ENCODE results near the gene KLK12.
A peak's percentile ranks its signal among the peaks of the same experiment; 100 is the strongest.
"Not testable (repeated sequence)": the region's sequence is repeated elsewhere in the genome, so short reads cannot be mapped to it uniquely, and the experiment has no call there.

Gene KLK12

DNA sequence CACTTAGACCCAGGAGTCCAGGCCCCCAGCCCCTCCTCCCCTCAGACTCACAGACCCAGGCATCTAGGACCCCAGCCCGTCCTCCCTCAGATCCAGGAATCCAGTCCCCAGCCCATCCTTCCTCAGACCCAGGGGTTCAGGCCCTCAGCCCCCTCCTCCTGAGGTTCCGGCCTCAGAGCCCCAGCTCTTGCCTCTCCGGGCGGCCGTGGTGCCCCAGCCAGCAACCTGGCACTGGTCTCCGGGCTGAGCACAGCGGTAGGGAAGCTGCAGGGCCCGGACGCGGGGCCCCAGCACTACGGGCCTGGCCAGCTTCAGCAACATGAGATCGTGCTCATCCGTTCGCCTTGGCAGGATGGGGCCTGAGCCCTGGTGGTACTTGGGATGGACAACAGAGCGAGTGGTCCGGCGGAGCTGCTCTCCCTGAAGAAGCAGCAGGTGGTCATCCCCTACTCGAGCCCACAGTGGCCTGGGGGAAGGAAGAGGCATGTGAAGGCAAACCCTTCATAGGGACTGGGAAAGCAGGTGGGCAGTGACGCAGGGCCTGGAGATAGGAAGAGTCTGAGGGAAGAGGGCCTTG, 19.0 kb downstream of the KLK12 start:
- no peak for DNase-seq (ENCODE audit: low spot score)

- no peak for DNase-seq (ENCODE audit: low spot score)
Measured at GRCh38 chr19:51014242-51014641, 20.6 kb downstream of the KLK12 start.

GRCh38 chr19:51012661-51013190, 22.1 kb downstream of the KLK12 start:
- no peak for DNase-seq (ENCODE audit: low spot score)

GRCh38 chr19:51010066-51010795, 24.6 kb downstream of the KLK12 start:
- no peak for DNase-seq (ENCODE audit: low spot score)

DNA sequence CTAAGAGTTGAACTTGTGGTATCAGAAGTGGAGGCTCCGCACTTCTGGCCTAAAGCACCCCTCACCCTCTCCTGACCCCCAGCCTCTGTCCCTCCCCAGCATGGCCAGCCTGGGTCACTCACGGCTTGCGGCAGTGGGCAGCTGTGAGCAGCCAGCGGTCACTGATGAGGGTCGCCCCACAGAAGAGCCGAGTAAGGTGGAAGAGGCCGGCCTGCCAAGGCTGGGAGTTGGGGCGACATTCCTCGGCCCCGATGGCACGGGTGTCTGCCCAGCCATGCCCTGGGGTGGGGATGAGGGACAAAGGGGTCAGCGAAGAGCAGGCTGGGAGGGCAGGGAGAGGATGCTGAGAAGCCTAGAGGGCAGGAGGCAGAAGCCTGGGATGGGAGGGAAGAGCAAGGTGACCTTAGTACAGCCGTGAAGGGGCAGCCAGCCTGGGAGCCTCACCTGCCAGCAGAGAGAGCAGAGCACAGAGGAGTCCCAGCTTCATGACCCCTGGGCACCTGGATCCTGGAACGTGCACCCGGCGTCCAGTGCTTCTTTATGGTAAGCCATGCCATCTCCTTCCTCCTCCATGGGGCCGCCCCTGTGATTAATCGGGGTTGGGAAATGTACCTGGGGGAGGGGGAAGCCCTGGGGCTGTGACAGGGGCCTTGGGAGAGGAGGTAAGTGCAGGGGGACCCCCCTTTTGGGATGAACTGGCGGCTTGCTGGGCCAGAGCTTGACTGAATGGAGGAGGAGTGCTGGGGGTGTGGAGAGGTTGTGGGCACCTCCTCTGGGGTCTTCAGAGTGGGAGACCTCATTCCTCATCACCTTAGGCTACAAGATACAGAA, 25.5 kb downstream of the KLK12 start:
- DNase-seq (ENCODE audit: low spot score) = no peak

DNA sequence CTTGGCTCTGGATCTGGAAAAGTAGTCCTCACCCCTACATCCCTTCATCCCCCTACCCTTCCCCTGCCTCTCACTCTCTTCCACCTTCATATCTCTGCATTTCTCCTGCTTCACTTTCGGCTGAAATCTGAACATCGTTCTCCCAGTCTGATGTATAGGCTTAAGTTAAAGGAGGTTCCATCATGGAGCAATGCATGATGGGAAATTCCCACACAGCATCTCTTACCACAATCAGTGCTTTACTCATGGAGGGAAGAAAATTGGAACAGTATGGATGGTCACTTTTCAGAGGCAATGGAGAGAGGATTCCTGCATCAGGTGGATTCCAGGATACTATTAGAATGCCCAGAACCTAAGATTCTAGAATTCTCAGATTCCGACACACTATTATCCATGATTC, 27.3 kb downstream of the KLK12 start:
- DNase-seq (ENCODE audit: low spot score) = no peak

DNA sequence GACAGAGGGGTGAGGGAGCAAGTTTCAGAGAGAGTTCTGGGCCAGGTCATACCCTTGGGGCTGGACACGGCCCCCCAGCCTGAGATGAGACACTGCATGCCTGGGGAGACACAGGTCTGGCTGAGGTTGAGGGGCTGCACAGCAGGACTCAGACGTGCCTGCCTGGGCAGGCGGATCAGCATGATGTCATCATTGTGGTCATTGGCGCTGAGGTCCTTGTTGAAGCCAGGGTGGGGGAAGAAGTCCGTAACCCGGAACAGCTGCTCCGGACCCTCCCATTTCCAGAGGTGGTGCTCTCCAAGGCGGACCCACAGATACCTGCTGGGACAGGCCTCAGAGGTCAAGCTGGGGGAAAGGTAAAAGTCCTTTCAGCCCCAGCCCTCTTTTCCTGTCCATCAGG, 28.4 kb downstream of the KLK12 start:
- no peak for DNase-seq (ENCODE audit: low spot score)

GRCh38 chr19:51005248-51005647, 29.6 kb downstream of the KLK12 start:
- no peak for DNase-seq (ENCODE audit: low spot score)

DNA sequence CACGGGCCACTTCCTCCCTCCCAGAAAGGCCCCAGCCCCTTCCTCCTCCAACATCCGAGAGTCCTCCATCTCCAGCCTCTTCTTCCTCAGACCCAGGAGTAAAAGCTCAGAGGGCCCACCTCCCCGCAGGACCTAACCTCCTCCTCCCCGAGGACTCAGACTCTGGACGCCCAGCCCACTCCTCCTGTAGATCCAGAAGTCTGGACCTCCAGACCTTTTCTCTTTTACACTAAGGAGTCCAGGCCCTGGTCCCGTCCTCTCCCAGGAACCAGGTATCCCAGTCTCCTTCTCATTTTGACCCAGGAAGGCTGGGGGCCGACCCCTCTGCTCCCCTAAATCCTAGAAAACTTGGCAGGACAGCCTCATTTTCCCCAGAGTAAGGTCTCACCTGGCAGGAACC, 31.5 kb downstream of the KLK12 start:
- DNase-seq (ENCODE audit: low spot score) = no peak

GRCh38 chr19:51002542-51003311, 32.1 kb downstream of the KLK12 start:
- DNase-seq (ENCODE audit: low spot score) = peak; percentile 91

DNA sequence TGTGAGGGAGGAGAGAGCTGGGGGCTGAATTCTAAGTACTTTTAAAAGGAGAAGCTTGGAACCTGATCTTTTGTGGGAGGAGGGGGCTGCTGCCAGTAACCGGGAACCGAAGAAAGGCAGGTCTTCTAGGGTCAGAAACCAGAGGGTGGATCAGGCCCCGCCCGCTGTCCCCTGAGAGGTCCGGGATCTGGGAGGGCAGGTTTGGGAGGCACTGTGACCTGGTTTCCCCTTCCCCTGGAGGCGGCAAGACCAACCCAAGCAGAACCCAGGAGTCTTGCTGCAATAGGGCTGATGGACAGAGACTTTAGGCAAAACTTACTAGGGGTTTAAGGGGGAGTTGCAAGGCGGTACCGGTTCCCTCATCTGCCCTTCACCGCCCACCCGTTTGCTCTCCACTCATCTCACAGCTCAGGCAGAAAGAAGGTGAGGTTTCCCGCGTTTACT, 32.7 kb downstream of the KLK12 start:
- DNase-seq (ENCODE audit: low spot score) = peak; percentile 64

GRCh38 chr19:51001515-51001914, 33.3 kb downstream of the KLK12 start, which contains the start of gene KLK8:
Gene KLK8, minus strand, starts transcription at chr19:51001604. Its CDS starts 437 bp downstream, at chr19:51001167.
- DNase-seq (ENCODE audit: low spot score) = no peak

DNA sequence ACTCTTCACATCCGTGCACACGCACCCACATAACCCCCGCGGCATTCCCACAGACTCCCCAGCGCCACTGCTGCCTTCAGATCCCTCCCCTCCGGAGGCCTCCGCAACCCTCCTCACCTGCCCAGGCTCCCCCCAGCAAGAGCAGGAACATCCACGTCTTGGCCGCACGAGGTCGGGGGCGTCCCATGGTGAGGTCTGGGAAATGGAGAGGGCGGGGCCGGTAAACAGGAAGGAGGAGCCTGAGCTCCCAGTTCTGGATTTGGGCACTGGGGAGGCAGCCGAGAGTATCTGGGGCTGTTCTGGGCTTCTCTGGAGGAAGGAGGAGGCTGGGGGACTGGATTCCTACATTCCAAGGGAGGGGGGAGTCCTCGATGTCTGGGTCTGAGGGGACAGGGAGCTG, 33.8 kb downstream of the KLK12 start:
- peak; percentile 63 for DNase-seq (ENCODE audit: low spot score)

- DNase-seq (ENCODE audit: low spot score) = no peak
Measured at GRCh38 chr19:51000426-51000825, 34.4 kb downstream of the KLK12 start.

- no peak for DNase-seq (ENCODE audit: low spot score)
Measured at GRCh38 chr19:50998686-50999085, 36.1 kb downstream of the KLK12 start.

- no peak for DNase-seq (ENCODE audit: low spot score)
Measured at GRCh38 chr19:50998061-50998460, 36.7 kb downstream of the KLK12 start.

GRCh38 chr19:50994129-50994528, 40.7 kb downstream of the KLK12 start:
- DNase-seq (ENCODE audit: low spot score) = no peak

GRCh38 chr19:50992666-50993035, 42.2 kb downstream of the KLK12 start:
- no peak for DNase-seq (ENCODE audit: low spot score)

DNA sequence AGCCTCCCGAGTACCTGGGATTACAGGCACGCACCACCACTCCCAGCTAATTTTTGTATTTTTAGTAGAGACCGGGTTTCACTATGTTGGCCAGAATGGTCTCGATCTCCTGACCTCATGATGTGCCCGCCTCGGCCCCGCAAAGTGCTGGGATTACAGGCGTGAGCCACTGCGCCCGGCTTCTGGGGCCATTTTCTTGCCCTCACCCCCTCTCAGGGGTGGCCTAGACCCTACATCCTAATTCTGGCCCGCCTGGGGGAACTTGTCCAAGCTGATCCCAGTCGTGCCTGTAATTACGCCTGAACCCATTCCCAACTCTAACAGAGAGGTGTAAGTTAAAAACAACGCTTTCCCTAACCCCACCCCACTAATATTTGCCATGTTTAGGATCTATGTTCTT, 50.4 kb downstream of the KLK12 start:
- DNase-seq (ENCODE audit: low spot score) = not testable (repeated sequence)

DNA sequence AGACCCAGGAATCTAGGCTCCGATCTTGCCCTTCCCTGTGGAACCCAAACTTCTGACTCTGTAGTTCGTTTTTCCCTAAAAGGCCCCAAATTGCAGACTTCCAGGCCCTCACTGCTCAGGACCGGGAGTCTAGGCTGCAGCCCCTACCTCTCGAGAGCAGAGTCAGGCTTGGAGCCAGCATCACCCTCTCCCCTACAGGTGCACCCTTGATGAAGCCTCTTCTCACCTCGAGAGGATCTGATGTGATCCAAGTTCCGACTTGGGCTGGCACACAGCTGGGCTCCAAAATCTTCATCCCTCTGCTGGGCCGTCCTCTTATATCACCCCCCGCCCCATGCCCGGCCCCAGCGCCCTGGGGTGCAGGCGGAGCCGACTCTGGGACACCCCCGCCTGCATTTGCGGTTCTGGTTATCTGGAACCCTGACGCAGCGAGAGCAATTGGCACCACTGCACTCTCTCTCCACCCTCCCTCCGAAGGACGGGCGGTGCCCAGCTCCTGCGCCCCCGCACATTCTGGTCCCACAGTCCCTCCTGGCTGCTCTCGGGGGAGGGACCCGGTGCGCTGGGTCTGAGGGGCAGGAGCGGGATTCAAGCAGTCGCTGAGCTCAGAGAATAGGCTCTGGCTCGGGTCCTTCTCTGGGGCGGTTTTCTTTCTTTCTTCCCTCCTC, 51.0 kb downstream of the KLK12 start, which contains the start of gene KLK7:
Gene KLK7, minus strand, starts transcription at position 293 of the 668 bp plus-strand sequence. CDS start 1,518 bp downstream, outside the sequence.
- no peak for DNase-seq (ENCODE audit: low spot score)

DNA sequence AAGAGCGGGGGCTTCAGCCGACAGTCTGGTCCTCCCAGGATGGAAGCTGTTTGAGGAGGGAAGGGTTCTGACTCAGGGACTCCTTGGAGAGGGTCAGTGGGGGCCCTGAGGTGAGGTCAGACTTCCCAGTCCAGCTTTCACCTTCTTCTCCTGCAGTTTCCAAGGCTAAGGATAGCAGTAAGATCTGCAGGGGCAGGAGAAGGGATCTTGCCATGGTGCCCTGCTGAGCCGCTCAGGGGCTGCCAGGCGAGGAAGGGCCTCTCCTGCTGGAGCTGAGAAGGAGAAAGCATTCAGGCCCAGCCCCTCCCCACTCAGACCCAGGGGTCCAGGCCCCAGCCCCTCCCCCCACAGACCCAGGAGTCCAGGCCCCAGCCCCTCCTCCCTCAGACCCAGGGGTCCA, 52.6 kb downstream of the KLK12 start:
- DNase-seq (ENCODE audit: low spot score) = no peak
